Bronchus fibroblast of lung (primary cell): ENCODE measurements around the gene RMDN3. TPM values are rescaled to one million over a fixed set of nuclear protein-coding genes. Genes with fewer than 3 reads are reported as not detected.

ENCODE experiments used
- total RNA-seq: library from RNA; depleted of rRNA; stranded (reverse); fragments of >200 nt; gene quantifications from 2 replicates; pipeline ENCODE4 v1.2.3, GENCODE V29; 2015

RMDN3 gene, protein sequence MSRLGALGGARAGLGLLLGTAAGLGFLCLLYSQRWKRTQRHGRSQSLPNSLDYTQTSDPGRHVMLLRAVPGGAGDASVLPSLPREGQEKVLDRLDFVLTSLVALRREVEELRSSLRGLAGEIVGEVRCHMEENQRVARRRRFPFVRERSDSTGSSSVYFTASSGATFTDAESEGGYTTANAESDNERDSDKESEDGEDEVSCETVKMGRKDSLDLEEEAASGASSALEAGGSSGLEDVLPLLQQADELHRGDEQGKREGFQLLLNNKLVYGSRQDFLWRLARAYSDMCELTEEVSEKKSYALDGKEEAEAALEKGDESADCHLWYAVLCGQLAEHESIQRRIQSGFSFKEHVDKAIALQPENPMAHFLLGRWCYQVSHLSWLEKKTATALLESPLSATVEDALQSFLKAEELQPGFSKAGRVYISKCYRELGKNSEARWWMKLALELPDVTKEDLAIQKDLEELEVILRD
- total RNA-seq = 11.4 and 16.8 TPM in 2 replicates

DNA sequence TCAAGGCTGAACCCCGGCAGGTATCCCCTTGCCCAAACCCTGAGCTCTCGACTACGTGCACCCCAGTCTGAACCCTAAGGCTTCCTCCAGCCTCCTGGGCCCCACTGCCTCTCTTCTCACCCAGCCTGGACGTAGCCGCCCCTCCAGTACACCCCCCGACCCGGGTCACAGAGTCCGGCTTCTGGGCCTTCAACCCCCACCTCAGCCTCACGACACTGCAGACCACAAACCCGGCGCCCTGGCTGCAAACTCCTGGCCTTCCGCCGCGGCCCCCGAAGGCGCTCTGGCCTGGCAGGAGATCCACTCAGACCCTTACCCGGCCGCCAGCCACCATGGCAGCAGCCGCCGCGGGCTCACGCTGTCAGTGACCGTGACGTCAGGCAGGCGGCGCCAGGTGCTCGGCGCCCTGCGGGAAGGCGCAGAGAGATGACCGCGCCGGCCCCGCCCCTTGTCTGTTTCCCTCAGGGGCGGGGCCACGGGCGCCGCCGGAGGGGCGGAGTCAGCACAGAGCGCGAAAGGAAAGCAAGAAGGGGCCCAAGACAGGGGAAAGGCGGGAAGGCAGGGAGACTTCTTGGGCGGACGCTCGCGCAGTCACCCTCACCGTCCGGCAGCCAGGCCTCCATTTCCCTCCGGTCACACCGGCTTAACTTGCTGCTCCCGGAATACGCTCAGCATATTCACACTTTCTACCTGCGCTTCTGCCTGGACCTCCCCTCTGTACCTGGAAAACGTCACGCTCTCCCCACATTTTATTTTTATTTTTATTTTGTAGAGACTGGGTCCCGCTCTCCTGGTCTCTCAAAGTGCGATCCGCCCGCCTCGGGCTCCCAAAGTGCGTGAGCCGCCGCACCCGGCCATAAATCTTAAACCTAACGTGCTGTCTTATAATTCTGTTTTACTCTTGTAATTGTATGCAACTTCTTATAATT is at the start of gene RMDN3:
RMDN3 (minus strand) TSS at position 372 of the 929 bp plus-strand sequence. CDS start 471 bp downstream, outside the sequence.

DNA sequence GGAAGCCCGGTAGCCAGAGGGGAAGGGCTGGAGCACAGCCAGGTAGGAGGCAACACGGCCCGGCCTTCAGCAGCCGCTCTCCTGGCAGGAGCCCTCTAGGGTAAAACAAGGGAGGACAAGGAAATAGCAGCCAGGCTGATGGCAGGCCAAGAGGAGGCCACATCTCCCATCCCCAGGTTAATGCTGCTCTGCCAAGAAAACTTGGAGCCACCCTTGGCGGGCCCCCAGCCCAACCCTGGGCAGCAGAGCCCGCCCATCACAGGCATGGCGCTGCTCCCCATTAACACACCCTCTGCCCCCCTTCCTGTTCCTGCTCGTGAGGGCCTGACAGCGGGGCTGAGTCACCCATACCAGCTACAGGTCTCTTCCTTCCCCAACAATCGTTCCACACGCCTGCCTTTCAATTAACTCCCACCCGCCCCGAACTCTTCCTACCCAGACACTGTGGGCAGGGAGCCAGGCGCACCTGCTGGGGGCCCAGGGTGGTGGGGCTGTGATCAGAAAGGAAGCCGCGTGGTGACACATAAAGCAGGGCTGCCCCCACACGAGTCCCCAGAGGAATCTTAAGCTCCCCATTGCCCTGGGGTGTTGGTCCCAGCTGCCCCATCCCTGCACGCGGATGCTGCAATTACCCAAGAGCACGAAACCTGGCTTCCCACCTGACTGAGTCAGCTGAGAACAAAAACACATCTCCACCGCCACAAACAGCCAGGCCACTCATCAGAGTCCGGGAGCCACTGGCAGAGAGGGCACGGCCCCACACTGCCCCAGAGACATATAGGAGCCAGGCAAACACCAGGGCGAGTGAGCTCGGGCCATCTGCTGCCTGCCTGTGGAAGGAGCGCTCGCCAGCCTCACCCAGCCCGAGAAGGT is 14.5 kb upstream of the RMDN3 start, which contains the start of gene C15orf62:
C15orf62 (plus strand) TSS at position 707 of the 873 bp plus-strand sequence. CDS start 516 bp downstream, outside the sequence.

DNA sequence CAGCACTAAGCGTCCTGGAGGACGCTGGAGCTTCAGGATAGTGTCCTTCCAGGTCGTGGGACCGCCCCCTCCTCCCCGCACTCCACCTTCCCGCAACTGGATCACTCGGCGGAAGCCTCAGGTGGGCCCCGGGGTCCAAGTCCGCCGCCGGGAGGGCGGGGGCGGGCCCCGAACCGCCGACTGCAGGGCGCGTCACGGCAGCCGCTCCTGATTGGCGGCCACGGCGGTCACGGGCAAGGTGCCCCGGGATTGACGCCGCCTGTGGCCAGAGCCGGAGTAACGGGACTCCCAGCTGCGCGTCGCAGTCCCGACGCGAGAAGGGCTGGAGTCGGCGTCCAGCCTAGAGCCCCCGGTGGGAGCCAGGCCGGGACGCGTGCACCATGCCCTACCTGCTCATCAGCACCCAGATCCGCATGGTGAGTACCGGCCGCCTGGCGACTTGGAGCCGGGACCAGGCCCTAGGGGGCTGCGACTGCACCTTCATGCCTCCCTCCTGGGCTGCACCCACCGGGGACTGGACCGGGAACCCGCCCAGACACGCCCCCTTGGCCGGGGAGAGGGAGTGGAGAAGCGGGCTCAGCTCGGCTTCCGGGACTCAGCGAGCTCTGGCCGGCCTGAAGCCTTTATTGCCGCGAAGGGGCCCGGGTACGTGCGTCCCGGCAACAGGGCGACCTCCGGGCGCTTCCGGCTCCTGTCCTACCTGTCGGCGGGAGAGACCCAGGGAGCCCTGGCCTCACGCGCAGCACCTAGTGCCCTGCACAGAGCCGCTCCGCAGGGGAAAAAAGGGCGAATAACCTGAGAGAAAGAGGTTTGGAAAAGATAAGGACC is 9.0 kb upstream of the RMDN3 start, which contains the start of gene GCHFR:
GCHFR (plus strand) TSS at position 268 of the 828 bp plus-strand sequence; CDS start at position 381, 113 bp downstream.

DNA sequence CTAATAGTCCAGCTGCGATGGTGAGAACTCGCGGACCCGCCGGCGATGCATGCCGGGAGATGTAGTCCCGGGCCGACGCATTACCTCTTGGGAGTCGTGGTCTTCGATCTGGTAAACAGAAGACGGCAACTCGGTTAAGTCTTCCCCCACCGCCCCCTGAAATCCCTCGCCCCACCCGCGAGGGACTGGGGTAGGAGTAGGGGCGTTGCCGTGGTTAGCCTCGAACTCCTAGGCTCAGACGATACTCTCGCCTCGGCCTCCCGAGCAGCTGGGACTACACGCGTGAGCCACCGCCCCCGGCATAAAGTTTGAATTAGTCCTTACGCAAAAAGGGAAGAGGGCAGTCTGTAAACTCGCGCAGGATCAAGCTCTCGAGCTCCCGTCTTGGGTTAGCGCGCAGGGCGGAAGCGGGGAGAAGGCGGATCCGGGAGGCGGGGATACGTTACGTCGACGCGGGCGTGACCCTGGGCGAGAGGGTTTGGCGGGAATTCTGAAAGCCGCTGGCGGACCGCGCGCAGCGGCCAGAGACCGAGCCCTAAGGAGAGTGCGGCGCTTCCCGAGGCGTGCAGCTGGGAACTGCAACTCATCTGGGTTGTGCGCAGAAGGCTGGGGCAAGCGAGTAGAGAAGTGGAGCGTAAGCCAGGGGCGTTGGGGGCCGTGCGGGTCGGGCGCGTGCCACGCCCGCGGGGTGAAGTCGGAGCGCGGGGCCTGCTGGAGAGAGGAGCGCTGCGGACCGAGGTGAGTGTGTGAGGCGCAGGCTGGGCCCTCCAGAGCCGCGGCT is 60.2 kb downstream of the RMDN3 start, which contains the start of gene RAD51:
RAD51 (plus strand) TSS at position 487 of the 781 bp plus-strand sequence. CDS start 3,585 bp downstream, outside the sequence.

Other genes starting within 250 kb of the RMDN3 start
- 18.1 and 20.5 TPM in 2 replicates for gene CCDC32, start 190.2 kb downstream of the RMDN3 start, total RNA-seq
- 10.9 and 13.2 TPM in 2 replicates for gene RPUSD2, start 186.0 kb downstream of the RMDN3 start, total RNA-seq
- gene KNL1, start 161.0 kb downstream of the RMDN3 start, total RNA-seq = 15.5 and 21.4 TPM in 2 replicates
- gene RAD51, start 60.1 kb downstream of the RMDN3 start, total RNA-seq = 12.9 and 14.1 TPM in 2 replicates
- 4.2 and 4.8 TPM in 2 replicates for gene GCHFR, start 8.8 kb upstream of the RMDN3 start, total RNA-seq
- gene C15orf62, start 14.7 kb upstream of the RMDN3 start, total RNA-seq = not detected in 2 replicates
- gene ZFYVE19, start 51.8 kb upstream of the RMDN3 start, total RNA-seq = 20.1 and 32.3 TPM in 2 replicates
- 33.9 and 60.5 TPM in 2 replicates for gene DNAJC17, start 52.2 kb upstream of the RMDN3 start, total RNA-seq
- gene PPP1R14D, start 73.5 kb upstream of the RMDN3 start, total RNA-seq = not detected in 2 replicates
- gene SPINT1, start 88.8 kb upstream of the RMDN3 start, total RNA-seq = 2.5 and 4.3 TPM in 2 replicates
- not detected in 2 replicates for gene RHOV, start 119.0 kb upstream of the RMDN3 start, total RNA-seq
- gene VPS18, start 139.2 kb upstream of the RMDN3 start, total RNA-seq = 24.0 and 26.6 TPM in 2 replicates
- under 0.01 and 0.15 TPM in 2 replicates for gene DLL4, start 174.1 kb upstream of the RMDN3 start, total RNA-seq
- gene CHAC1, start 198.2 kb upstream of the RMDN3 start, total RNA-seq = 73.6 and 79.5 TPM in 2 replicates